ENCODE results near the gene MTMR1.

MTMR1 gene

DNA sequence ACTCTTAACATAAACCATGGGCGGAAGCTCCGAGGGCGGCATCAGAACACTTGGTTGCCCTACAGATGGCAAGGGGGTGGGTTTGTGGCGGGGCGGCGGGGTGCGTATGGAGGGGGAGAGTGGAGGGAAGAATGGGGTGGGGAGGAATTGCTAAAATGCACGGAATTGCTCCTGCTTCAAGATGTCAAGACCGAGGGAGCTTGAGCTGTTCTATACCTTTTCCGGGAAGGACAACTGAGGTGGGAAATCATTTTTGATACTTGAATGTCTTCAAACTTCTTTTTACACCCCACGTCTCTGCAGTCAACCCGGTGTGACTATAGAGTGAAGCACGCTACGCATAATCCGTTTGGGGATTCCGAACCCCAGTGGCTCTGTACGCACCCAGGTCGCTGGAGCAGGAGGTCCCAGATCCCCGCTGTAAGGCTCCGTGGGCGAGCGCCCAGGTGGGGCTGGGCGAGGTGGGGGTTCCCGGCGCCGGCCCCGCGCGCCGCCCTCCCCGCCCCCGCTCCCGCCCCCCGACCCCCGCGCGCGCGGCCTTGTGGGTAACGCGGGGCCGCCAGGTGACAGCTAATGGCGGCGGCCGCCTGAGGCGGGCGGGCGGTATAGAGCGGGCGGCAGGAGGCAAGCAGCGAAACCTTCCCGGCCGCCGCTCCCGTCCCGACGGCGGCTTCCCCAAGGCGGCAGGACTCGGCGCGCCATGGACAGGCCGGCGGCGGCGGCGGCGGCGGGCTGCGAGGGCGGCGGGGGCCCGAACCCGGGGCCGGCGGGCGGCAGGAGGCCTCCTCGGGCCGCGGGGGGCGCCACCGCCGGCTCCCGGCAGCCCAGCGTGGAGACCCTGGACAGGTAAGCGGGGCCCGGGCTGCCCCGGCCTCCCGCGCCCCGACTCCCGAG lies at the start of gene MTMR1:
Gene MTMR1, plus strand, starts transcription at position 566 of the 894 bp plus-strand sequence. Its CDS starts 135 bp downstream, at position 701.
- Histone ChIP-seq H3K27ac (peak within 1 kb of the TSS; percentile 48 to 92 (median 86)), H3K4me3 (peak within 1 kb of the TSS; percentile 29 to 54 (median 41))

DNA sequence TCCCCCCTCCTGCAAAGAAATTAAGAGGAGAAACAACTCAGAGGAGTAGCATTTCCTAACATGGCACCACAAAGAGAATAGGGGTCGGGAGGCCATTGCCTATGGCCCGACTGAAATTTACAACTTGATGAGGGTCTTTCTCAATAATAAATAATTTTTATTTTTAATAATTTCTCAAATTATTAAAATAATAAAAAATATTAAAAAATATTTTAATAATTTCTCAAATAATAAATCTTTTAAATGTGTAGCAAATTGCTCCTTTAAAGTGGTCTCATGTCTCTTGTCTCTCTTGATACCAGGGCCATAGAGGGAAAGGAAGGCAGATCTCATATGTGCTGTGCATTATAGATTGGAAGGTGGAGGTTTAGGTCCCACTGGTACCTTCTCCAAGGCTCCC lies 49.2 kb upstream of the MTMR1 start:
- Histone ChIP-seq H3K4me3 (no peak overlapping the region), H3K27ac (no peak overlapping the region)

DNA sequence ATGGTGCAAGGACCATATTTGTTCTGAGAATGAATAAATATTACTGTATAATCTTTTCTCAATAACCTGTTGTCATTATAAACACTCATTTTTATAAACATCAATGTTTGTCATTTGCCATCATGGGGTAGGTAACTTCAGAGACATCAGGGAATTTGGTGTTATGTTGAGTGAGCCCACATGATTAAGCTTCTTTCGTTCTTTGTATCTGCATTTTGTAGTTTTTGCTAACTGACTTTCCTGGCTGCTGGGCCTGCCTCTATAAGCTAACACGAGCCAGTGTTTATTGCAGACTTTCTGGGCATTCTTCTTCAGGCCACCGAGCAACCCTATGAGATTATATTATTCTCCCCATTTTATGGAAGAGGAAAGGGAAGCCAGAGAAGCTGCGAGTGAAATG lies 48.8 kb upstream of the MTMR1 start:
- Histone ChIP-seq H3K4me3 (no peak overlapping the region), H3K27ac (no peak overlapping the region)

DNA sequence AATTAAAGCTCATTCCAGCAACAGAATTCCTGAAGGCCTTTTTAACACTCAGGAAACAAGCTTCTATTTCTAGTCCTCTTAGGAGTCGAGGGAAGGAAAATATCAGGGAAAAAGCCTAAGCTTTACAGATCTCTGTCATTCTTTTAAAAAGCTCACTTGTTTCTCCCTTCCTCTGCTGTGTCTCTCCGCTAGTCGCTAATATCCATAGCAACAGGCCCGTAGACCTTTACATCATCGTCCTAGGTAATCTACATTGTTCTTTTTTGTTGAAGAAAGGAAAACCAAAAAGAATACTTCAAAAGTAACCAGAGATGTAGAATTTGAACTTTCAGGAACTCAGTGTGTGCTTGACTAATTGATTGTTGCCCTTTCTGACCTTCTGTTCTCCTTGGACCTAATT lies 45.9 kb upstream of the MTMR1 start:
- no peak overlapping the region for H3K27ac ChIP-seq

DNA sequence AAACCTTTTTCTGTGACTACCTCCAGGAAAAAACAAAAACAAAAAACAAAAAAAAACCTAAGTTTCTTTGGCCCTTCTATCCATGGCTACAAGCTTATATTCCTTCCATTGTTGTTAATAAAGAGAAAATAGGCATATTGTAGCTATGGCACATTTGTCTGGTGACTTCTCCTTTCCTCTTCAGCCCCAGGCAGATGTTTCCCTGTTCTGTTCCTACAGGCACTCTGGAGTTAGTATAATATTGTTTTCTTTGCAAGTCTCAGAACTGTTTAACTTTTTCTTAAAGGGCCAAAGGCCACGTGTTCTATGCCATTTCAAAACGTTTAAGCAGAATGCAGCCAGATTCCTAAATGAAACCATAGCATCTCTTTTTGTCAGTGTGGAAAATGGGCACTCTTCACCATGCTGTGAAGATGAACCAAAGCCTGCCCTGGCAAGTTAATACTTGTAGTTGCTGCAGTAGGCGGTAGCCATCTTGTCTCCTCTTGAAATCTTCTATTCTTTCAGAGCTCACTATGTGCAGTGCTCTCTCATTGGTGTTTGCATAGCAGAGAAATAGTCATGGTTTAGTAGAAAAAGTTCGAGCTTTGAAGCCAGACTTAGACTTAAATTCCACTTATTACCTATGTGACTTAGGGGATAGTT lies 44.8 kb upstream of the MTMR1 start:
- no peak overlapping the region for H3K27ac ChIP-seq
- no peak overlapping the region for H3K4me3 ChIP-seq

More for the DNA sequence above, 45.9 kb upstream of the MTMR1 start:
- no peak overlapping the region for H3K4me3 ChIP-seq

DNA sequence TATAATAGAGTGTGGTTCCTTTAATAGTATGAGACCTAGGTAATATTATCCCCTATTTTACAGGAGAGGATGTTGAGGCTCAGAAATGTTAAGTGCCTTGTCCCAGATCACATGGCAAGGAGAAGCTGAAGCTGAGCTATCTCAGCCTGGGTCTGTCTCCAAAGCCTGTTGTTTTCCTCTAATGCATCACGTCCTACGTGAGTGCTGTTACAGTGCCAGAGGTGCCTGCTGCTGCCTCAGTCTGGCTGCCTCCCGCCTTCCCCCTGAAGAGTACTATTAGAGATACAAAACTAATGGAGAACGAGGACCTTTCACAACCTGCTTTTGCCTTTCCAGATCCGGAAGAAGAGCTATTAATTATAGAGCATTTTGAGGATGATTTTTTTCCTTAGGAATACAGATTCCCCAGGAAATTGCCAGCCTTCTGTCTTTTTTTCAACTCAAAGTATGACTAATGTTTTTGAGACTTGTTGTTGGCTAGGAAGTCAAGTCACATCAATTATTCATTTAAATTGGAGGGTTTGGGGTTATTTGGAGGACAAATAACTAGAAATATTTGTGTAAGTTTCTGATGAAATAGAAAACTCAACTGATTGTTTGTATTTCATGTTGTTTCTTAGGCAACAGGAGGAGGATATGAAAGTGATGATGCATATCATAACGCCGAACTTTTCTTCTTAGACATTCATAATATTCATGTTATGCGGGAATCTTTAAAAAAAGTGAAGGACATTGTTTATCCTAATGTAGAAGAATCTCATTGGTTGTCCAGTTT lies 43.9 kb upstream of the MTMR1 start:
- Histone ChIP-seq H3K27ac (peak overlapping the region in 1 of 21 experiments; percentile 37), H3K4me3 (no peak overlapping the region)

DNA sequence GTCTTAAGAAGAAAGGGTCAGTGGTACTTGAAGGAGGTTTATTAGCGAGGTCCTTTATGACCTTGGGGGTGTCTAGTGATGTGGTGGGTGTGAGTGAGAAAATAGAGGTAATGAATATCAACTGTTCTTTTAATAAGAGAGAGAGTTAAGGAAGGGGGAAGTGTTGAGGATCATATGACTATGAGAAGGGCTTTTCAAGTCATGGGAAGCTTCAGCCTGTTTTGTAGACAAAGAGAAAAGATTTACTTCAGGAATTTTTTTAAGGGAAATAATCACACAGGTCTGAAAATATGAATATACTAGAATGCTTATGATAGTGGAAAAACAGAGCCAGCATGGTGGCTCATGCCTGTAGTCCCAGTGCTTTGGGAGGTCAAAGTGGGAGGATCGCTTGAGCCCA lies 41.3 kb upstream of the MTMR1 start:
- no peak overlapping the region for H3K27ac ChIP-seq
- no peak overlapping the region for H3K4me3 ChIP-seq

DNA sequence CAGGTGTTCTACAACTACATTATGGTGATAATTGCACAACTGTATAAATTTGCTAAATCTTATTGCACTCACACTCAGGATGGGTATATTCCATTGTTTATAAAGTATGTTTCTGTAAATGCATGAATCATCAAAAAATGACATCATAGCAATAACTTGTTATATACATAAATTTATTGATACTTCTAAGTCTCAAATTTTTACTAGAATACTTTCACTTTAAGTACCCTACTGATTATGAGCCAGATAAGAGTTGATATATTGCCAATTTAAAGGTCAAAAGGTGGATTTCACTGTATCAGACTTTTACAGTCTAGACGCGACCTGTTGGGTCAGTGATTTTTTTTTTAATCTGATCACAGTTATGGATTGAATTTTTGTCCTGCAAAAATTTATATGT lies 37.4 kb upstream of the MTMR1 start:
- H3K4me3 ChIP-seq, result no peak overlapping the region

DNA sequence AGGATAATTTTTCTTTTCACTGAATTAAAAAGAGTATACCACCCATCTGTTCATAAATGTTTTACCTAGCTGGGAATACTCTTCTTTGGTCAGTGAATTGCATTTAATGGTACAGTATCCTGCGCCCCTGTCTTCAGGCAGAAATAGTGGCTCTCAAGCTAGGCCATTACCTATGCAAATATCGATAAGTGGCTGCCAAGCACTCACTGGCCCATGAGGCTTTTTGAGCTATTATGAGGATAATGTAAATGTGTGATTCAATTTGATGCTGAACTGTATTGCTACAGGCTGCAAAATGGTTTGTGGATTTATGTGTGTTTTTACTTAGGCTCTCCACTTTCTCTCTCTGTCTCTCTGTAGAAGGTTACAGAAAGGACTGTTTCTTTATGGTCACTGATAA lies 30.1 kb upstream of the MTMR1 start:
- Histone ChIP-seq H3K4me3 (no peak overlapping the region), H3K27ac (no peak overlapping the region)

More for the DNA sequence above, 37.4 kb upstream of the MTMR1 start:
- H3K27ac ChIP-seq, result no peak overlapping the region

DNA sequence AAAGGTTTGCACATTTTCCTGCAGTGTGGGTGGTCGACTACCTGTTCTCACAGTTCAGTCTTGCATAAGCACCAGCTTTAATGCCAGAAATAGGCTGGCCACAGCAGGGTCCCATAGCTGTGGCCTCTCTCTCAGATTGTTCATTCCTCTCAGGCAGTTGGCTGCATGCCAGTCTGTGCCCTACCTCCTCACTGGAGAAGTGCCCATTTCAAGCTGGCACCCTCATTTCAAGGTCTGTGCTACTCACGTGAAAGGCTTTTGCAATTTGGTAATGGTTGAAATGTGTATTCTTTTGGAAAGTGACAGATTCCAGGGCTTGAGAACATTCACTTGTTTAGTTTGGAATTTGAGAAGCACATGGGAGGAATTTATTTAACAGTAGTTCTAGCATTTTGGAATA lies 28.9 kb upstream of the MTMR1 start:
- H3K27ac ChIP-seq, result no peak overlapping the region
- H3K4me3 ChIP-seq, result no peak overlapping the region

DNA sequence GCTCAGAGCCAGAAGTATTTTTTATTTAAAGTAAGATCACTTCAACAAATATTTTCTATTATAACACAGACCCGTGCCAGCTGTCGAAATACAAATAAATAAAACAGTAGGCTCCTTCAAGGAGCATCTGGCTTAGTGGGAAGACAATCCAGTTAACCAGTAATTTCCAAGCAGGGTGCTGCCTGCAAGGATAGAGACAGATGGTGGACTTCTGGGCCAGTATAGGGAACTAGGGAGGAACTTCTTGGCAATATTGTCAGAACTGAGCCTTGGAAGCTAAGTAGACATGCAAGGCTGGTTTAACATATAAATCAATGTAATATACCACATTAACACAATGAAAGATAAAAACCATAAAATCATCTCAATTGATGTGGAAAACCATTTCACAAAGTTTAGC lies 17.0 kb upstream of the MTMR1 start:
- Histone ChIP-seq H3K27ac (no peak overlapping the region), H3K4me3 (no peak overlapping the region)

DNA sequence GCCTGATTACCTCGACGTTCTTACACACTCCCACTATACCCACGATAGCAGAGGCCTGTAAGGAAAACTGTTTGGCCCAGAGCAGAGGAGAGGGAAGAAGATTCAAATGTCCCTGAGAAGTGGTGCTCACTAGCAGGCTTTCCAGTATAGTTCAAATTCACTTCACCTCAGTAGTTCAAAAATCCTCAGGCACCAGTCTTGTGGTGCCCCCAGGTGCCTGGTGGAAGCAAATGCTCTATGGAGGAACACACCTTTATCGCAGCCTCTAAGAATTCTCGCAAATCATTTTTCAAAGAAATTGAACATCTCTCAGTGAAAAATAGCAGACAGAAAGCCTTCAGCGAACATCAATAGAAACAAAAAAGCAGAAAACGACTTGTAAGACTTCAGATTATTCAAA lies 12.2 kb upstream of the MTMR1 start:
- Histone ChIP-seq H3K4me3 (no peak overlapping the region), H3K27ac (no peak overlapping the region)

DNA sequence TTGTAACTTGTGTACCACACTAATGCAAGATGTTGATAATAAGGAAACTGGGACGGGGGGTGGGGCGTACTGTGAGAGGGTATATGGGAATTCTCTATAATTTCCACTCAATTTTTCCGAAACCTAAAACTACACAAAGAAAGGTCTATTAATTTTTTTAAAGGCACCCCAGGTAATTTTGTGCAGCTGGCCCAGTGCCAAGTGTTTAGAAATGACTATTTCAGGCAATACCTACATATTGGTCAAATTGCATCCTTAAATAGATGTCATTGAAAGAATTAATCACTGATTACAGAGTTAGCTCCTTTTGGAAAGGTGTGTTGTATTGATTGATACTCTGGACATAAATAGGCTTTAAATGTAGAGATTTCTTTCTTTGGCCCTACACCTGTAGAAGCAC lies 10.1 kb upstream of the MTMR1 start:
- Histone ChIP-seq H3K27ac (no peak overlapping the region), H3K4me3 (no peak overlapping the region)

DNA sequence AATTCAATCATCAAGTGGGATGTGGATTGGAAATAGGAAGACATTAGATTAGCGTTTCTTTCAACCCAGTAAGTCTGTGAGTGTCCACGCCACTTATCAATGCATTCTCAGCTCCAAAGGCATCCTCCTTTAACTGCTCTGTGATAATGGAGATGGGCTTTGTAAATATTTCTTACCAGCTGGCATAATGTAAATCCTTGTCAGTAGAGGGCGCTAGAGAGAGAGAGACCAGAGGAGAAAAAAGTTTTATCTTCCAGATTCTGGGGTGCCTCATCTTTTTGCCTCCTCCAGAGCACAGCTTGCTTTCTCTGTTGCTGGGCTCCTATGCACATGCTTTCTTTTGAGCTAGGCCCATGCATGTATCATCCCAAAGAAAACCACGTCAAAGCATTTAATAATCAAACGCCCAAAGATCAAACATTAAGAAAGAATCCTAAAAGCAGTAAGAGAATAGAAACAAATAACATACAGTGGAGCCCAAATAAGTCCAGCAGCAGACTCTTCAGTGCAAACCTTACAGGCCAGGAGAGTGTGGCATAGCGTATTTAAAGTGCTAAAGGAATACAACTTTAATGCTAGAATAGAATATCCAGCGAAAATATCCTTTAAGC lies 9.6 kb upstream of the MTMR1 start:
- Histone ChIP-seq H3K4me3 (no peak overlapping the region), H3K27ac (no peak overlapping the region)

DNA sequence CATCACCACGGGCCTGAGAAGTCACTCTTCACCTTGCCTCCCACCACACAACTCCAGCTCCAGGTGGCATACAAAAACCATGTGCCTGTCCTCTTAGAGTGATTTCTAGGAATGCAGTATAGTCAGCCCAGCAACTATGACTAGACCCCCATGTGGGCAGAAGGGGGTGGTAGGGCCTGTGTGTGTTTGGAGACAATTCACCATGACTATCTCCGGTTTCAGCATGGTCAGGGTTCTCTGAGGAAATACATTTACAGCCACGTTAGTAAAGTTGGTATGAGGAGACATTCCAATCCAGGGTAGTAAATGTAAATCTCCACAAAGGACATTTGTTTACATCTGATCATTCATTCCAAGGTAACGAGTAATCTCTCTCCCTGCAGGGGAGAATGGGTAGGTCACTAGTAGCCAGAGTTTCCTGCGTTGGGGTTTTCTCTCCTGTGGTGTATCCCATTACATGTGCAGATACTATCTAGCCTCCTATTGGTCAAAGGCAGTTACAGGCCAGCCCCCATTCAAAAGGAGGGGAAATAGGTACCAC lies 4.2 kb upstream of the MTMR1 start:
- Histone ChIP-seq H3K4me3 (no peak overlapping the region), H3K27ac (no peak overlapping the region)

DNA sequence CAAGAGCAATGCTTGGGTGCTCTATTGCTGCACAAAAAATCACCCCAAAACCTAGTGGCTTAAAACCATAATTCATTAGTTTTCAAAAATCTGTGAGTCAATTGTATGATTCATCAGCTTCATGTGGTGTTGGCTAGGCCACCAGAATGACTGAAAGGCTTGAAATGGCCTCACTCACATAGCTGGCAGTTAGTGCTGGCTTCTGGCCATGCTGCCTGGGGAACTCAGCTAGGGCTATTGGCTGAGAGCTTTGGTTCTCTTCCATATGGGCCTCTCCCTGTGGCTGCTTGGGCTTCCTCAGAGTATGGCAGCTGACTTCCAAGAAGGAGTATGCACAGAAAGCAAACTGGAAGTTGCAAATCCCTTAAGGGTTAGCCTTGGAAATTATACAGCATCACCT lies 3.1 kb upstream of the MTMR1 start:
- H3K27ac ChIP-seq, result no peak overlapping the region
- no peak overlapping the region for H3K4me3 ChIP-seq

DNA sequence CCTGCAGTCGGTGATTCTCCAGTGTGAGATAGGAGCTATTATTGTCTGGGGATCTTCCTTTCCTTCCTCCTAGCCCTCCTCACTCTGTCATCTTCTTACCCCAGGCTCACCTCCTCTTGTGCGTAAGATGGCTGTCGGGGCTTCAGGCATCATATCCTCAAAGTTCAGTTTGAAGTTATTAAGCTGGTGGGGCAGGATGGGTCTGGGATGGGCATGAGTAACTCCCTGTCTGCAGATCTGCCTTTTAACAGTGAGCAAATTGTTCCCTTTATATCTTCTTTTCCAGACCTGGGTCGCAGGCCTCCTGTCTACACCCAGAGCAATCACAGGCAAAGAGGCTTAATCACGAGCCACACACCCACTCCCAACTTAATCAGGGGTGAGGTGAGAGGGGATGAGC lies 900 bp upstream of the MTMR1 start:
- Histone ChIP-seq H3K27ac (peak overlapping the region in 18 of 21 experiments; percentile 71 to 92 (median 86)), H3K4me3 (peak overlapping the region in 6 of 7 experiments; percentile 29 to 54 (median 40))

DNA sequence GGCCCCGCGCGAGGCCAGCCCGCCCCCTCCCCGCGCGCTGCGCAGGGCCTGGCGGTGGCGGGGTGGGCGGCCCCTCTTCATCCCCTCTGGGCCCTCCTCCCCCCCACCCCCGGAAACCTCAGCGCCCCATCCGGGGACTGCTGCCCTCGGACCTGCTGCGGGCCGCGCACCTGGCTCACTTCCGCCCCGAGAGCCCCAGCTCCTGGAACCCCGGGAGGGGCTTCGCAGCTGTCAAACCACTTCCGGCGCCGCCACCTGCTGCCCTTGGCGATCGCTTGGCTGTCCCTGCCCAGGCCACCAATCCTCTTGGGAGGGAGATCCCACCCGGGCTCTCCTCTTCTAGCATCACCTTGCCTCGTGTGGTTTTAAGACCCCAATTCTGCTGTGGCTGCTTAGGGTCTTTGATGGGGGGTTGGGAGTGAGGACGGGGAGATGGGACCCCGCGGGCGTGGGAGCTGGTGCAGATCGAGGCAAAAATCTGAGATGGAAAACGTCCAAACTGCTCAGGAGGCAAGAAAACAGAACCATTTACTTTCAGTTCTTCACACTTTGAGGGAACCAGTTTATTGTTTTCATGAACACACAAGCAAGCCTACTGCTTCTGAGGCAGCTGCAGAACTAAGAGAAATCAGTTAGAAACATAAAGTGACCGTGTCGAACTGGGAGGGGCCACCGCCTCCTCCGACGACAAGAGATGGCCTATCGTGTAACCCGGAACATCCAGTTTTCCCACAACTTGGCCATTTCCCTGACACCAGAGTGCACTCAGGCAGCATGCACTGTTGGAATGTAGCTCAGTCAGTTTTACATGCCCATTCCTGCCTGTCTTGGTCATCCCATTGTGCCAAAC lies 754 bp downstream of the MTMR1 start:
- peak overlapping the region; percentile 29 to 54 (median 41) for H3K4me3 ChIP-seq
- H3K27ac ChIP-seq, result peak overlapping the region; percentile 48 to 92 (median 86)

Data from skin epidermis (tissue), 12 donors.